HG02943 (cell line): ENCODE data around the gene DBP.

ENCODE experiments used
- ATAC-seq: cut with Tn5 transposase; IDR thresholded peaks from one replicate; pipeline ENCODE4 v1.9.1; 2021; ENCODE audit warnings: mild to moderate bottlenecking, low read depth, moderate library complexity; ENCODE audit not compliant: unreplicated experiment

DBP gene

GRCh38 chr19:48588670-48589401 lies 48.3 kb downstream of the DBP start:
- no peak for ATAC-seq

- no peak for ATAC-seq
Observed at GRCh38 chr19:48587387-48587786, 49.8 kb downstream of the DBP start.

- no peak for ATAC-seq
Observed at GRCh38 chr19:48582168-48582567, 55.0 kb downstream of the DBP start.
